Transverse colon (tissue), 4 donors: ENCODE data around the gene PRKCQ. TPM values are rescaled to one million over a fixed set of nuclear protein-coding genes. Genes with fewer than 3 reads are reported as not detected.

Experiments
- DNase-seq: peaks from one replicate; pipeline ENCODE4 v3.0.0-alpha.2; 2019
- H3K27ac ChIP-seq, 4 donors: fragments of 200-600 bp; sonication (generic); 2 replicates each; pipeline ENCODE4 v1.5.1; 2016 to 2018; ENCODE audit warnings: inconsistent platforms in 4 of 4
- H3K27me3 ChIP-seq: fragments of 200-600 bp; sonication (generic); 2 replicates; pipeline ENCODE4 v1.5.1; 2017; ENCODE audit warnings: inconsistent platforms
- H3K36me3 ChIP-seq, 4 donors: fragments of 200-600 bp; sonication (generic); 2 replicates each; pipeline ENCODE4 v1.5.1; 2017 to 2019; ENCODE audit warnings: inconsistent platforms in 4 of 4
- H3K4me1 ChIP-seq, 4 donors: fragments of 200-600 bp; sonication (generic); 2 replicates each; pipeline ENCODE4 v1.5.1; 2017 to 2020; ENCODE audit warnings: inconsistent platforms in 4 of 4
- H3K4me3 ChIP-seq, 4 donors: fragments of 200-600 bp; sonication (generic); 1 replicate in 1 of 4; 2 replicates in 3 of 4; pipeline versions ENCODE4 v1.5.1 to v1.6.1; 2017 to 2019; ENCODE audit warnings: inconsistent platforms in 4 of 4
- H3K9me3 ChIP-seq, 2 donors: fragments of 200-600 bp; sonication (generic); 2 replicates each; pipeline ENCODE4 v1.5.1; 2017 to 2019; ENCODE audit warnings: inconsistent platforms in 2 of 2
- CTCF ChIP-seq, 5 experiments: fragments of 200-600 bp in 3 of 5; fragments of 450-650 bp in 2 of 5; sonication (generic) in 3 of 5; IDR thresholded peaks; 1 replicate in 2 of 5; 2 replicates in 3 of 5; pipeline ENCODE4 v1.5.1; 2016 to 2017; ENCODE audit warnings: antibody characterized with exemption in 5 of 5, inconsistent platforms in 3 of 5, mild to moderate bottlenecking in 2 of 5, moderate library complexity in 1 of 5
- EP300 ChIP-seq: sonication (generic); formaldehyde crosslinking; IDR thresholded peaks from one replicate; pipeline ENCODE4 v1.6.1; 2017; ENCODE audit warnings: antibody characterized with exemption, low read depth
- POLR2A ChIP-seq: fragments of 450-650 bp; IDR thresholded peaks from one replicate; pipeline ENCODE4 v1.6.1; 2016; ENCODE audit warnings: antibody characterized with exemption, mild to moderate bottlenecking, moderate library complexity
- POLR2AphosphoS5 ChIP-seq, 3 donors: sonication (generic); formaldehyde crosslinking; IDR thresholded peaks; one replicate each; pipeline ENCODE4 v1.6.1; 2016; ENCODE audit warnings: antibody characterized with exemption in 3 of 3
- WGBS, 2 donors: methylation state at CpG; one replicate each; pipeline ENCODE4 v1.1.5; 2018; ENCODE audit warnings: low coverage in 1 of 2; 5-methylcytosine and 5-hydroxymethylcytosine counted together
- in situ Hi-C, 4 donors: fragments of 200-750 bp; cut with MboI; loops; one replicate each; pipeline versions ENCODE4 v1.15.0 to v1.15.1; 2017; ENCODE audit warnings: low sequenced_read_pairs in 3 of 4, low pct_ligation_motif_present in 1 of 4, low pct_unique_long_range_greater_than_20kb in 1 of 4
- intact Hi-C: fragments of 100-400 bp; cut with DNase I; formaldehyde crosslinking; loops from one replicate; pipeline ENCODE4 v1.15.1; 2023; ENCODE audit warnings: low total_unique reads
- total RNA-seq, 4 donors: library from RNA; depleted of rRNA; stranded (reverse); fragments of >200 nt; gene quantifications; one replicate each; pipeline ENCODE4 v1.1.0, GENCODE V29; 2016

PRKCQ gene
- total RNA-seq, 4 donors from 2014 or later, result 0.60 to 2.7 (median 1.2) TPM

GRCh38 chr10:6597478-6597877 is 17.4 kb upstream of the PRKCQ start:
- H3K36me3 ChIP-seq, result no peaks in the 10 kb centered on the region
- WGBS, 2 donors, result 57 to 87% methylated on average over 4 to 5 of the region's 5 CpGs
- in situ Hi-C loops, result no loop called here
- no peaks in the 10 kb centered on the region for H3K27me3 ChIP-seq
- no peak for DNase-seq
- H3K27ac ChIP-seq, result no peak overlapping the region
- H3K9me3 ChIP-seq, result no peaks in the 10 kb centered on the region
- H3K4me3 ChIP-seq, result no peak overlapping the region
- H3K4me1 ChIP-seq, result no peaks in the 10 kb centered on the region
- intact Hi-C loops, result no loop called here
- no peak for TF ChIP-seq EP300
- no peak for TF ChIP-seq POLR2A
- no peak for TF ChIP-seq CTCF (IDR thresholded peaks at IDR 0.05)
- no peak for TF ChIP-seq POLR2AphosphoS5 (IDR thresholded peaks at IDR 0.05)

GRCh38 chr10:6595499-6595898 is 15.4 kb upstream of the PRKCQ start:
- Histone ChIP-seq H3K9me3 (no peaks in the 10 kb centered on the region), H3K27ac (no peak overlapping the region), H3K4me3 (no peak overlapping the region), H3K36me3 (no peaks in the 10 kb centered on the region), H3K27me3 (no peaks in the 10 kb centered on the region), H3K4me1 (no peaks in the 10 kb centered on the region)
- TF ChIP-seq CTCF (IDR thresholded peaks at IDR 0.05) (no peak), POLR2AphosphoS5 (IDR thresholded peaks at IDR 0.05) (no peak), POLR2A (no peak), EP300 (no peak)
- in situ Hi-C loops (no loop called here), intact Hi-C loops (no loop called here)
- DNase-seq, result no peak
- WGBS, 2 donors, result 85 to 92% methylated on average over 4 of the region's 4 CpGs

- H3K36me3 ChIP-seq, result no peaks in the 10 kb centered on the region
- H3K4me3 ChIP-seq, result no peak overlapping the region
- TF ChIP-seq CTCF (IDR thresholded peaks at IDR 0.05), result no peak
- TF ChIP-seq POLR2AphosphoS5 (IDR thresholded peaks at IDR 0.05), result no peak
- TF ChIP-seq EP300, result no peak
- TF ChIP-seq POLR2A, result no peak
- intact Hi-C loops, result loop anchor here (5.0 kb wide), 1 partner anchor 551 kb away; no protein-coding TSS in a partner anchor
- in situ Hi-C loops, result no loop called here
- DNase-seq, result no peak
- 90 to 100% methylated on average over 3 to 7 of the region's 7 CpGs for WGBS, 2 donors
- H3K27me3 ChIP-seq, result no peaks in the 10 kb centered on the region
- H3K9me3 ChIP-seq, result no peaks in the 10 kb centered on the region
- H3K4me1 ChIP-seq, result no peaks in the 10 kb centered on the region
- H3K27ac ChIP-seq, result no peak overlapping the region
Measured at GRCh38 chr10:6593241-6593671, 13.2 kb upstream of the PRKCQ start.

- Histone ChIP-seq H3K4me3 (no peak overlapping the region), H3K4me1 (no peaks in the 10 kb centered on the region), H3K36me3 (no peaks in the 10 kb centered on the region), H3K27ac (no peak overlapping the region), H3K9me3 (no peaks in the 10 kb centered on the region), H3K27me3 (no peaks in the 10 kb centered on the region)
- no peak for DNase-seq
- intact Hi-C loops (loop anchor here (5.0 kb wide), 1 partner anchor 550 kb away; no protein-coding TSS in a partner anchor), in situ Hi-C loops (no loop called here)
- TF ChIP-seq POLR2A, result no peak
- no peak for TF ChIP-seq POLR2AphosphoS5 (IDR thresholded peaks at IDR 0.05)
- TF ChIP-seq EP300, result no peak
- TF ChIP-seq CTCF (IDR thresholded peaks at IDR 0.05), result no peak
Measured at GRCh38 chr10:6592080-6592479, 12.0 kb upstream of the PRKCQ start.
